GM15510 (cell line): ENCODE measurements around the gene GNPTG.

Experiments
- POLR2A ChIP-seq: IDR thresholded peaks from 3 replicates; pipeline ENCODE4 v1.6.1; 2011; ENCODE audit warnings: borderline replicate concordance; ENCODE audit not compliant: insufficient read length; ENCODE audit errors: extremely low read depth

Gene GNPTG

GRCh38 chr16:1326946-1327618, 24.6 kb upstream of the GNPTG start:
- TF ChIP-seq POLR2A: no peak

GRCh38 chr16:1327619-1327947, 24.1 kb upstream of the GNPTG start:
- no peak for TF ChIP-seq POLR2A

GRCh38 chr16:1330260-1330914, 21.3 kb upstream of the GNPTG start:
- no peak for TF ChIP-seq POLR2A

- no peak for TF ChIP-seq POLR2A
These were observed 20.6 kb upstream of the GNPTG start for GRCh38 chr16:1330931-1331711.

GRCh38 chr16:1331712-1332617, 19.8 kb upstream of the GNPTG start:
- TF ChIP-seq POLR2A: no peak

GRCh38 chr16:1332618-1333148, 19.0 kb upstream of the GNPTG start:
- no peak for TF ChIP-seq POLR2A

- TF ChIP-seq POLR2A: no peak
These were observed 18.4 kb upstream of the GNPTG start, which contains the start of gene BAIAP3 for GRCh38 chr16:1333149-1333812. TSS of gene BAIAP3 (plus strand) at chr16:1333645. CDS start at chr16:1338550, 4,905 bp downstream.

GRCh38 chr16:1333854-1334700, 17.7 kb upstream of the GNPTG start:
- TF ChIP-seq POLR2A: no peak

GRCh38 chr16:1334739-1335138, 17.0 kb upstream of the GNPTG start:
- no peak for TF ChIP-seq POLR2A

GRCh38 chr16:1335211-1335971, 16.3 kb upstream of the GNPTG start:
- TF ChIP-seq POLR2A: no peak

- no peak for TF ChIP-seq POLR2A
These were observed 15.7 kb upstream of the GNPTG start for GRCh38 chr16:1335996-1336395.

GRCh38 chr16:1336619-1337018, 15.1 kb upstream of the GNPTG start:
- TF ChIP-seq POLR2A: no peak
